Right kidney (tissue), 9 donors: Measurements from ENCODE around the gene PTCHD4.
"Not testable (repeated sequence)": the region's sequence is repeated elsewhere in the genome, so short reads cannot be mapped to it uniquely, and the experiment has no call there.

Experiments used
- DNase-seq: peaks from one replicate; pipeline ENCODE4 v3.0.0-alpha.2; 2016
- long read RNA-seq, 8 donors: transcript quantifications; one replicate each; lab custom pipeline, GENCODE V29; 2026

The PTCHD4 gene
- long read RNA-seq, donor 1 = 0 reads
- long read RNA-seq, donor 2 = 0 reads
- long read RNA-seq, donor 3 = 0 reads
- long read RNA-seq, donor 4 = 0 reads
- long read RNA-seq, donor 5, partial matches to known transcripts = 0 of 1 reads
- long read RNA-seq, donor 5, other reads (novel, unspliced or antisense) = 0 of 1 reads
- long read RNA-seq, donor 6 = 0 reads
- long read RNA-seq, donor 7 = 0 reads
- long read RNA-seq, donor 8 = 0 reads

- DNase-seq = no peak
These were observed at the start of gene PTCHD4 for GRCh38 chr6:48111143-48111506. PTCHD4 (minus strand) TSS chr6:48111197; CDS start chr6:48068957, 42,240 bp downstream.

- DNase-seq = no peak
These were observed 40.1 kb upstream of the PTCHD4 start for GRCh38 chr6:48151142-48151541.

GRCh38 chr6:48150701-48151100 is 39.7 kb upstream of the PTCHD4 start:
- no peak for DNase-seq

- no peak for DNase-seq
These were observed 36.1 kb upstream of the PTCHD4 start for GRCh38 chr6:48147051-48147450.

GRCh38 chr6:48144021-48144420 is 33.0 kb upstream of the PTCHD4 start:
- DNase-seq = no peak

- DNase-seq = no peak
These were observed 31.0 kb upstream of the PTCHD4 start for GRCh38 chr6:48141975-48142374.

- DNase-seq = no peak
These were observed 29.0 kb upstream of the PTCHD4 start for GRCh38 chr6:48139818-48140614.

GRCh38 chr6:48136856-48137255 is 25.9 kb upstream of the PTCHD4 start:
- no peak for DNase-seq

GRCh38 chr6:48135323-48136084 is 24.5 kb upstream of the PTCHD4 start:
- no peak for DNase-seq

GRCh38 chr6:48134246-48134645 is 23.2 kb upstream of the PTCHD4 start:
- no peak for DNase-seq

- no peak for DNase-seq
These were observed 12.6 kb upstream of the PTCHD4 start for GRCh38 chr6:48123601-48124000.

GRCh38 chr6:48121983-48122749 is 11.2 kb upstream of the PTCHD4 start:
- not testable (repeated sequence) for DNase-seq

- no peak for DNase-seq
These were observed 6.0 kb upstream of the PTCHD4 start for GRCh38 chr6:48116699-48117645.

GRCh38 chr6:48113130-48113529 is 2.1 kb upstream of the PTCHD4 start:
- DNase-seq = no peak

GRCh38 chr6:48111575-48111974 is 578 bp upstream of the PTCHD4 start:
- no peak for DNase-seq

- DNase-seq = no peak
These were observed 408 bp downstream of the PTCHD4 start for GRCh38 chr6:48110436-48111142.

- DNase-seq = no peak
These were observed 1.1 kb downstream of the PTCHD4 start for GRCh38 chr6:48109944-48110343.

GRCh38 chr6:48102476-48103195 is 8.4 kb downstream of the PTCHD4 start:
- DNase-seq = not testable (repeated sequence)

GRCh38 chr6:48101290-48101689 is 9.7 kb downstream of the PTCHD4 start:
- no peak for DNase-seq

GRCh38 chr6:48100588-48100895 is 10.5 kb downstream of the PTCHD4 start:
- DNase-seq = no peak
